Activated effector memory CD4-positive, alpha-beta T cell treated with anti-CD3 and anti-CD28 coated beads, Interleukin-2, amount 50 U/mL, for 16 hours (primary cell): Measurements from ENCODE around the gene MTM1.

Experiments
- DNase-seq: peaks from one replicate; pipeline ENCODE4 v3.0.0-alpha.2; 2020

Gene MTM1

GRCh38 chrX:150551963-150552362 is 16.5 kb upstream of the MTM1 start:
- no peak for DNase-seq

GRCh38 chrX:150558424-150558823 is 10.0 kb upstream of the MTM1 start:
- no peak for DNase-seq

GRCh38 chrX:150564838-150565237 is 3.6 kb upstream of the MTM1 start:
- no peak for DNase-seq

- no peak for DNase-seq
These were observed 2.9 kb upstream of the MTM1 start for GRCh38 chrX:150565551-150565950.

GRCh38 chrX:150566734-150567182 is 1.7 kb upstream of the MTM1 start:
- no peak for DNase-seq

GRCh38 chrX:150567645-150568319 is 639 bp upstream of the MTM1 start:
- no peak for DNase-seq

GRCh38 chrX:150569155-150569477 is 695 bp downstream of the MTM1 start:
- DNase-seq: peak; percentile 77

GRCh38 chrX:150570512-150570911 is 2.1 kb downstream of the MTM1 start:
- DNase-seq: no peak

GRCh38 chrX:150572206-150572605 is 3.8 kb downstream of the MTM1 start:
- DNase-seq: no peak

GRCh38 chrX:150573106-150573505 is 4.7 kb downstream of the MTM1 start:
- no peak for DNase-seq

- DNase-seq: peak; percentile 72
These were observed 5.3 kb downstream of the MTM1 start for GRCh38 chrX:150573702-150574101.

- DNase-seq: peak; percentile 63
These were observed 6.4 kb downstream of the MTM1 start for GRCh38 chrX:150574559-150575418.

- DNase-seq: peak; percentile 83
These were observed 7.0 kb downstream of the MTM1 start for GRCh38 chrX:150575419-150575814.

- no peak for DNase-seq
These were observed 8.8 kb downstream of the MTM1 start for GRCh38 chrX:150577174-150577573.

GRCh38 chrX:150581093-150581775 is 12.8 kb downstream of the MTM1 start:
- DNase-seq: no peak

GRCh38 chrX:150582338-150582948 is 14.0 kb downstream of the MTM1 start:
- DNase-seq: no peak

GRCh38 chrX:150587585-150588503 is 19.4 kb downstream of the MTM1 start:
- peak; percentile 76 for DNase-seq

GRCh38 chrX:150594584-150594983 is 26.2 kb downstream of the MTM1 start:
- no peak for DNase-seq

GRCh38 chrX:150599226-150599625 is 30.8 kb downstream of the MTM1 start:
- DNase-seq: no peak

GRCh38 chrX:150602296-150602695 is 33.9 kb downstream of the MTM1 start:
- no peak for DNase-seq

GRCh38 chrX:150602743-150603142 is 34.3 kb downstream of the MTM1 start:
- no peak for DNase-seq

GRCh38 chrX:150605603-150606002 is 37.2 kb downstream of the MTM1 start:
- DNase-seq: no peak
